ENCODE data around the gene OR7C1. TPM values are rescaled to one million over a fixed set of nuclear protein-coding genes. Genes with fewer than 3 reads are reported as not detected.

Gene OR7C1
- total and polyA plus RNA-seq, 10 of the 15 experiments (the other 5 are each of a cell fraction or from before 2014, with no cell fraction given), result 0.04 to 0.06 TPM; not detected in 8

DNA sequence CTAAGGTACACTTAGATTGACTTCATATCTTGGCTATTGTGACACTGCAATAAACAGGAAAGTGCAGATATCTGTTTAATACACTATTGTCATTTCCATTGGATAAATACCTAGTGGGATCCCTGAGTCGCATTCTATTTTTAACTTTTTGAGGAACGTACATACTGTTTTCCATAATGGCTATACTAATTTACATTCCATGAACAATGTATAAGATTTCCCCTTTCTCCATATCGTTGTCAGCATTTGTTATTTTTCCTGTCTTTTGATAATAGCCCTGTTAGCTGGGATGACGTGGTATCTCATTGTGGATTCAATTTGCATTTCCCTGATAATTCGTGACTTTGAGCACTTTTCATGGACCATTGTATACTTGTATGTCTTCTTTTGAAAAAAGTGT is 33.5 kb upstream of the OR7C1 start:
- SMC1A ChIA-PET (ENCODE audit: uncharacterized antibody, unreplicated experiment), result interaction anchor here (0.9 kb wide), 1 partner anchor 72 kb away, joined by 3 read pairs; no protein-coding TSS in a partner anchor
- no TSS peak for BruUV-seq (replicated peaks)
- POLR2A ChIA-PET, result no interaction called here
- no peaks in the 10 kb centered on the region for H3K27me3 ChIP-seq (replicated peaks in 1 of 2; ENCODE audit: control insufficient read depth in 2 of 2, insufficient read depth in 2 of 2, low read length in 1 of 2)
- TF ChIP-seq ZSCAN29 (IDR thresholded peaks at IDR 0.05) (no peak), ZNF24 (IDR thresholded peaks at IDR 0.05) (no peak), RCOR1 (conservative IDR thresholded peaks at IDR 0.05; ENCODE audit: low read depth, low read length) (no peak), IRF3 (IDR thresholded peaks at IDR 0.05) (no peak), CUX1 (IDR thresholded peaks at IDR 0.05; ENCODE audit: insufficient replicate concordance, low read depth, low read length) (no peak), RFX5 (IDR thresholded peaks at IDR 0.05; ENCODE audit: low read depth, low read length) (no peak), MTA2 (IDR thresholded peaks at IDR 0.05; ENCODE audit: low read depth) (no peak), MYC (IDR thresholded peaks at IDR 0.05; ENCODE audit: insufficient read depth, insufficient read length, insufficient replicate concordance, low read length, severe bottlenecking) (no peak), SUPT20H (IDR thresholded peaks at IDR 0.05; ENCODE audit: borderline replicate concordance, control insufficient read depth, low read depth, low read length) (no peak), YY1 (IDR thresholded peaks at IDR 0.05; ENCODE audit: low read depth, low read length) (no peak), NRF1 (conservative IDR thresholded peaks at IDR 0.05; ENCODE audit: low read depth, low read length) (no peak)
- TF ChIP-seq, protein P1, sequence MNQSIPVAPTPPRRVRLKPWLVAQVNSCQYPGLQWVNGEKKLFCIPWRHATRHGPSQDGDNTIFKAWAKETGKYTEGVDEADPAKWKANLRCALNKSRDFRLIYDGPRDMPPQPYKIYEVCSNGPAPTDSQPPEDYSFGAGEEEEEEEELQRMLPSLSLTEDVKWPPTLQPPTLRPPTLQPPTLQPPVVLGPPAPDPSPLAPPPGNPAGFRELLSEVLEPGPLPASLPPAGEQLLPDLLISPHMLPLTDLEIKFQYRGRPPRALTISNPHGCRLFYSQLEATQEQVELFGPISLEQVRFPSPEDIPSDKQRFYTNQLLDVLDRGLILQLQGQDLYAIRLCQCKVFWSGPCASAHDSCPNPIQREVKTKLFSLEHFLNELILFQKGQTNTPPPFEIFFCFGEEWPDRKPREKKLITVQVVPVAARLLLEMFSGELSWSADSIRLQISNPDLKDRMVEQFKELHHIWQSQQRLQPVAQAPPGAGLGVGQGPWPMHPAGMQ (IDR thresholded peaks at IDR 0.05; ENCODE audit: borderline replicate concordance), result no peak
- no peaks in the 10 kb centered on the region for H3K4me1 ChIP-seq (ENCODE audit: control insufficient read depth, insufficient read depth, low read length)
- no peak overlapping the region for H3K9ac ChIP-seq (ENCODE audit: control insufficient read depth, insufficient read depth, low read length)
- CTCF ChIA-PET, result no interaction called here
- no peak overlapping the region for H3K4me2 ChIP-seq (ENCODE audit: control insufficient read depth, insufficient read depth)
- 35% methylated on average over 5 of the region's 5 CpGs for WGBS (ENCODE audit: insufficient coverage, insufficient replicate concordance, low lambda C conversion rate, missing lambda C conversion rate)
- DNase-seq (ENCODE audit: low read depth, low spot score) (no peak), FAIRE-seq (no peak), ATAC-seq (no peak)
- intact Hi-C loops (cut with micrococcal nuclease; ENCODE audit: unreplicated experiment), result no loop called here
- no peaks in the 10 kb centered on the region for H3K79me2 ChIP-seq (ENCODE audit: control insufficient read depth, insufficient read depth, low read length)
- no peak overlapping the region for H3K27ac ChIP-seq (ENCODE audit: control insufficient read depth, insufficient read depth)
- in situ Hi-C loops (cut with MboI), result no loop called here
- no peaks in the 10 kb centered on the region for H3K9me3 ChIP-seq (replicated peaks; ENCODE audit: control insufficient read depth, insufficient read depth, low read length)
- RAD21 ChIA-PET (ENCODE audit: unreplicated experiment), result interaction anchor here (0.7 kb wide), 1 partner anchor 245 kb away, joined by 3 read pairs; no protein-coding TSS in a partner anchor
- H4K20me1 ChIP-seq (ENCODE audit: control insufficient read depth, insufficient read depth), result no peaks in the 10 kb centered on the region
- no peak overlapping the region for H2AFZ ChIP-seq (ENCODE audit: control insufficient read depth, low read depth, low read length)
- no peak overlapping the region for H3K4me3 ChIP-seq
- H3K36me3 ChIP-seq (ENCODE audit: control insufficient read depth in 2 of 2, insufficient read depth in 2 of 2, low read length in 1 of 2), result no peaks in the 10 kb centered on the region

Measured in GM12878 (cell line).